Memory B cell (primary cell): ENCODE measurements around the gene SEPTIN8.
"Not testable (repeated sequence)": the region's sequence is repeated elsewhere in the genome, so short reads cannot be mapped to it uniquely, and the experiment has no call there.

Experiments used
- ATAC-seq: fragments of 150-1000 bp; cut with Tn5 transposase; 2 replicates; pipeline ENCODE4 v1.10.0; 2021; ENCODE audit warnings: low read depth, mild to moderate bottlenecking, moderate library complexity
- DNase-seq, 2 donors: peaks; one replicate each; pipeline ENCODE4 v3.0.0; 2022; ENCODE audit warnings: low spot score in 2 of 2
- H3K27ac Mint-ChIP-seq: one replicate; pipeline ENCODE4 v1.8.0; 2022; ENCODE audit warnings: mild to moderate bottlenecking, moderate library complexity, mixed read lengths
- H3K27me3 Mint-ChIP-seq: one replicate; pipeline ENCODE4 v1.8.0; 2022; ENCODE audit warnings: mixed read lengths
- H3K36me3 Mint-ChIP-seq: one replicate; pipeline ENCODE4 v1.8.0; 2022; ENCODE audit warnings: mild to moderate bottlenecking, mixed read lengths
- H3K4me1 Mint-ChIP-seq: one replicate; pipeline ENCODE4 v1.8.0; 2022; ENCODE audit warnings: mixed read lengths
- H3K4me3 Mint-ChIP-seq: one replicate; pipeline ENCODE4 v1.8.0; 2022; ENCODE audit warnings: mild to moderate bottlenecking, moderate library complexity, mixed read lengths
- H3K9me3 Mint-ChIP-seq: one replicate; pipeline ENCODE4 v1.8.0; 2022; ENCODE audit warnings: mixed read lengths

SEPTIN8 gene

DNA sequence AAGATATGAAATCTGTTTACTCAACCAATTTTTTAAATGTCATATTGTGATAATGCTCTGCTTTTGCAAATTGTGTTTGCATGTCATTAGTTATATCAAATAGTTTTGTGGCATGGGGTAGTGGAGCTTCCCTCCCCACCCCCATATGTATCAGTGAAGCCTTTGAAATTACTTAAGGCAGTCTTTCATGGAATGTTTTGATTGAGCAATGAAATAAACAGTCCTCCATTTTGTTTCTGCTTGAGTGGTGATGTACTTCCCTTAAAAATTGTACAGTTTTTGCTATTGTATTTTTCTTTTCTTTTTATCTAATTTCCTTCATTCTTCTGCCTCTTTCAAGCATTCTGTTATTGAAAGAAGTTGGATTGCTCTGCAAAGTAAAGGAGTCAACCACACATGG, 39.5 kb upstream of the SEPTIN8 start:
- DNase-seq, result no peak
- Mint-ChIP-seq H3K27me3 (peaks cover 5% of the 10 kb centered on the region), H3K27ac (no peak overlapping the region), H3K4me3 (no peak overlapping the region), H3K4me1 (peaks cover 16% of the 10 kb centered on the region), H3K36me3 (no peaks in the 10 kb centered on the region), H3K9me3 (no peaks in the 10 kb centered on the region)
- ATAC-seq, result no peak

DNA sequence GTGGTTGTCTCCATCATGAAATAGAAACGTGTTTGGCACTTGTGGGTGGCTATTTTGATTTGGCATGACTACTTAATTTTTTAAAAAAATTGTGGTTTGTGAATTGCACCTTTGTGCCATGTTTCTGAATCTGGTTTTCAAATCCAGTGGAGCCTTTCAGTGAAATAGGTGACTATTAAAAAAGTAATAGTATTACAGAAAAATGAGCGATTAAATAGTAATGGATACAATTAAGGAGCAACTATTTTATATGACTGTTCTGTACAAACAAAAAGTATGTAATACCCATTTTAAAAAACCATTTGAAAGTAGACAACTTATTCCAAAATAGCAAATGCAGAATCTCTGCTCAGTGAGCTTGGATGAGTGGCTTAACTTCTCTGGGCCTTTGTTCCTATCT, 39.0 kb upstream of the SEPTIN8 start:
- peaks cover 16% of the 10 kb centered on the region for H3K4me1 Mint-ChIP-seq
- no peaks in the 10 kb centered on the region for H3K9me3 Mint-ChIP-seq
- H3K27me3 Mint-ChIP-seq, result peaks cover 5% of the 10 kb centered on the region
- no peak overlapping the region for H3K4me3 Mint-ChIP-seq
- no peak overlapping the region for H3K27ac Mint-ChIP-seq
- H3K36me3 Mint-ChIP-seq, result no peaks in the 10 kb centered on the region
- DNase-seq (no peak), ATAC-seq (no peak)

DNA sequence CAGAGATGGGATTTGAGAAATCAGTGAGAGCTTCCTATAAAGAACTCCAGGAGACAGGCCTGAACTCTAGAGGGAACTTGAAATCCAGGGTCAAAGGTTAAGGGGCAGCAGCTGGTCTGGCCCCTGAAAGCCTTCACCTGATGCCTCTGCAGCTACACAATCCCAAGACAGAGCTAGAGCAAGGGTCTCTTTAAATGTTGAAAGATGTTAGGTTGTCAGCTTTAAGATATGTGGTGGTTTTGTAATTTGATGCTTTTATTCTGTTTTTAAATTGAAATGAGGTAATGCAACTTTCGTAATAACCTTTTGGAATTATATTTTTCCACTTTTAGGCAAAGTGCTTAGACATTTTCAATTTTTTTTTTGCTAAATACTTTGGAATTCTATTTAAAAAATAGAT, 38.4 kb upstream of the SEPTIN8 start:
- Mint-ChIP-seq H3K4me3 (peak overlapping the region; percentile 54), H3K36me3 (no peaks in the 10 kb centered on the region), H3K27me3 (peaks cover 8% of the 10 kb centered on the region), H3K4me1 (peaks cover 16% of the 10 kb centered on the region), H3K27ac (no peak overlapping the region), H3K9me3 (no peaks in the 10 kb centered on the region)
- DNase-seq (no peak), ATAC-seq (no peak)

DNA sequence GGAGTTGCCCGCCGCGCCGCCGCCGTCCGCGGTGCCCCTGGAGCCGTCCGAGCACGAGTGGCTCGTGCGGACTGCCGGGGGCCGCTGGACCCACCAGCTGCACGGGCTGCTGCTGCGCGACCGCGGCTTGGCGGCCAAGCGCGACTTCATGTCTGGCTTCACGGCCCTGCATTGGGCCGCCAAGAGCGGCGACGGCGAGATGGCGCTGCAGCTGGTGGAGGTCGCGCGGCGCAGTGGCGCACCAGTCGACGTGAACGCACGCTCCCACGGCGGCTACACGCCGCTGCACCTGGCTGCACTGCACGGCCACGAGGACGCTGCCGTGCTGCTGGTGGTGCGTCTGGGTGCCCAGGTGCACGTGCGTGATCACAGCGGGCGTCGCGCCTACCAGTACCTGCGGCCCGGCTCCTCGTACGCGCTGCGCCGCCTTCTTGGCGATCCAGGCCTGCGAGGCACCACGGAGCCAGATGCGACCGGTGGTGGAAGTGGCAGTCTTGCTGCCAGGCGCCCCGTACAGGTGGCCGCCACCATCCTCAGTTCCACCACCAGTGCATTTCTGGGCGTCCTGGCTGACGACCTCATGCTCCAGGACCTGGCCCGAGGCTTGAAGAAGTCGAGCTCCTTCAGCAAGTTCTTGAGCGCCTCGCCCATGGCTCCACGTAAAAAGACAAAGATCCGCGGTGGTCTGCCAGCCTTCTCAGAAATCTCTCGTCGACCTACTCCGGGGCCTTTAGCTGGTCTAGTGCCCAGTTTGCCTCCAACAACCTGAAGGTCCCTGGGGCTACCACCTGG, 37.7 kb upstream of the SEPTIN8 start:
- DNase-seq, result no peak
- Mint-ChIP-seq H3K9me3 (no peaks in the 10 kb centered on the region), H3K27me3 (peaks cover 10% of the 10 kb centered on the region), H3K4me3 (peak overlapping the region; percentile 54), H3K27ac (no peak overlapping the region), H3K36me3 (no peaks in the 10 kb centered on the region), H3K4me1 (peaks cover 12% of the 10 kb centered on the region)
- no peak for ATAC-seq

DNA sequence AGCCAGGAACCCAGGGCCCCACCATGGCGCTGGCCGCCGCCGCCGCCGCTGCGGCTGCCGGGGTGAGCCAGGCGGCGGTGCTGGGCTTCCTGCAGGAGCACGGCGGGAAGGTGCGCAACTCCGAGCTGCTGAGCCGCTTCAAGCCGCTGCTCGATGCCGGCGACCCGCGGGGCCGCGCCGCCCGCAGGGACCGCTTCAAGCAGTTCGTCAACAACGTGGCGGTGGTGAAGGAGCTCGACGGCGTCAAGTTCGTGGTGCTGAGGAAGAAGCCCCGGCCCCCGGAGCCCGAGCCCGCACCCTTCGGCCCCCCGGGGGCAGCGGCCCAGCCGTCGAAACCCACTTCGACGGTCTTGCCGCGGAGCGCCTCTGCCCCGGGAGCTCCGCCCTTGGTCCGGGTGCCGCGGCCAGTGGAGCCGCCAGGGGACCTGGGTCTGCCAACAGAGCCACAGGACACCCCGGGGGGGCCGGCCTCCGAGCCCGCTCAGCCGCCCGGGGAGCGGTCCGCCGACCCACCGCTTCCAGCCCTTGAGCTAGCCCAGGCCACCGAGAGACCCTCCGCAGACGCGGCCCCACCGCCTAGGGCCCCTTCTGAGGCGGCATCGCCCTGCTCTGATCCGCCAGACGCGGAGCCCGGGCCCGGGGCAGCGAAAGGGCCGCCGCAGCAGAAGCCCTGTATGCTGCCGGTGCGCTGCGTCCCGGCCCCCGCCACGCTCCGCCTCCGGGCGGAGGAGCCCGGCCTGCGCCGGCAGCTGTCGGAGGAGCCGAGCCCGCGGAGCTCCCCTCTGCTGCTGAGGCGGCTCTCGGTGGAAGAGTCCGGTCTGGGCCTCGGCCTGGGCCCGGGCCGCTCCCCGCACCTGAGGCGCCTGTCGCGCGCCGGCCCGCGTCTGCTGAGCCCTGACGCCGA, 36.8 kb upstream of the SEPTIN8 start:
- H3K9me3 Mint-ChIP-seq, result no peaks in the 10 kb centered on the region
- H3K4me3 Mint-ChIP-seq, result peak overlapping the region; percentile 34
- no peak overlapping the region for H3K27ac Mint-ChIP-seq
- peaks cover 8% of the 10 kb centered on the region for H3K4me1 Mint-ChIP-seq
- H3K27me3 Mint-ChIP-seq, result peaks cover 11% of the 10 kb centered on the region
- no peaks in the 10 kb centered on the region for H3K36me3 Mint-ChIP-seq
- peak; percentile 54 for ATAC-seq
- DNase-seq, result peak in 1 of 2 donors; percentile 34

DNA sequence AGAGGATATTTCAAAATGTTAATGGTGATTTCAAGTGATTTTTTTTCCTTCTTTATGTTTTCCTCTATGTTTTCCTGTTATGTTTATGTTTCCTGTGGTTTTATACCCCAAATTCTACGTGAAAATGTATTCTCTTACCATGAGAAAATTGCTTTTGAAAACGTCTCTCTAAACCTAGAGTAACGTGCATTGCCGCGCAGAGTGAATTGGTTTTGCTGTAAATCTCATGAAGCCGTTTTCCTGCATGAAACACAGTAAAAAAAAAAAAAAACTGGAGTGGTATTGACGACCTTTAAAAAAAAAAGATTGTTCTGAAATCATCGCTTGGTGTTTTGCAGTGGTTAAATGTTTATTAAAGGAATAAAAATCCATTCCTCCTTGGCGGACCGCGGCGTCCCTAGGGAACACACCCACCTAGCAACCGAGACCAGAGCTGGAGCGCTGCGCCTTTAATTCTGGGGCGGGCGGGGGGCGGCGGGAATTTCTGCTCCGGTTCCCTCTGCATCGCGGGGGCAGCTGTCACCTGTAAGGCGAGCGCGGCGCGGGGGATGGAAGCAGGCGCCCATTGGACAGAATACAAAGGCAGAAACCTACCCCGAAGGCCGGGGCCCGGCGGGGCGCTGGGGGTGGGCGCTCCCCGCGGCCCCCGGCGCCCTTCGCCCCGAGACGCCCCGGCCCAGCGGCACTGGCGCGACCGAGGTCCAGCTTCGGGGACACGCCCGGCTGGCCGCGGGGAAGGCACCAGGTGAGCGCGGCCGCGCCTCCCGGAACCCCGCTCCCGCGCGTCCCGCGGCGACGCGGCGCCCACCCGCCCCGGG, 36.0 kb upstream of the SEPTIN8 start, which contains the start of gene SOWAHA:
Gene SOWAHA (plus strand): TSS at position 522 of the 818 bp plus-strand sequence. CDS start 320 bp downstream, outside the sequence.
- H3K36me3 Mint-ChIP-seq, result no peaks in the 10 kb centered on the region
- no peak for DNase-seq
- peaks cover 8% of the 10 kb centered on the region for H3K4me1 Mint-ChIP-seq
- peak; percentile 28 for ATAC-seq
- no peak within 1 kb of the TSS for H3K27ac Mint-ChIP-seq
- no peaks in the 10 kb centered on the region for H3K9me3 Mint-ChIP-seq
- H3K27me3 Mint-ChIP-seq, result peaks cover 11% of the 10 kb centered on the region
- H3K4me3 Mint-ChIP-seq, result peak within 1 kb of the TSS; percentile 34

DNA sequence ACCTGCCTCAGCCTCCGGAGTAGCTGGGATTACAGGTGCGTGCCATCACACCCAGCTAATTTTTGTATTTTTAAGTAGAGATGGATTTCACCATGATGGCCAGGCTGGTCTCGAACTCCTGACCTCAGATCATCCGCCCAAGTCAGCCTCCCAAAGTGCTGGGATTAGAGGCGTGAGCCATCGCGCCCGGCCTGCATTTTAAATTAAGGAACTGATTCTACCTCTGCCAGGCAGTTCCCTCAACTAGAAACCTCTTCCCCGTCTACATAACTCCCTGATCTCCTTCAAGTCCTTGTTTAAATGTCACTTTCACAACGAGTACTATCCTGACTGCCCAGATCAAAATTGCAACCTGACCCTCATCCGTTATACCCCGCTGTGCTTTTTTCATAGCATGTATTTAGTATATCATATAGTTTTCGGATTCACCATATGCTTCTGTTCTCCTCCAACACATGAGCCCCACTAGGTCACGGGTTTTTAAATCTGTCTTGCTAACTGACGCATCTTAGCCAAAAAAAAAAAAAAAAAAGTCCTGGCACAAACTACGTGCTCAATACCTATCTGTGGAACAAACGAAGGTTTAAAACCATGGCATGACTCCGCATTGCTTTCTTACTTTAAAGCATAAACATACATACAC, 35.2 kb upstream of the SEPTIN8 start:
- Mint-ChIP-seq H3K4me1 (peaks cover 8% of the 10 kb centered on the region), H3K27ac (no peak overlapping the region), H3K9me3 (no peaks in the 10 kb centered on the region), H3K36me3 (no peaks in the 10 kb centered on the region), H3K4me3 (peak overlapping the region; percentile 25), H3K27me3 (peaks cover 11% of the 10 kb centered on the region)
- no peak for DNase-seq
- ATAC-seq, result peak; percentile 36

DNA sequence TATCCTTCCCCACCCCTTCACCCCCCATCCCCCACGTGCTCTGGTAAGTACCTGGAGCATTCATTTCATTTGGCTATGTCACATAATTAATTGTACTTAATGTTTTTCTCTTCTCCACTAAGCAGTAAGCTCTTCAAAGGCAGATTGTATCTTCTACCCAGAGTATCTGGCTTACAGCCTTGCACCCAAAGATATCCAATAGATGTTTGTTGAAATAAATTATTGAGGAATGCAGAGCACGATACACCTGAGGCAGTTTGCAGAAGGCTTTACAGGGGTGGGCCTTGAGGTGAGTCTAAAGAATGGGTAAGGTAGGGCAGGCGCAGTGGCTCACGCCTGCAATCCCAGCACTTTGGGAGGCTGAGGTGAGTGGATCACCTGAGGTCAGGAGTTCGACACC, 33.6 kb upstream of the SEPTIN8 start:
- no peaks in the 10 kb centered on the region for H3K36me3 Mint-ChIP-seq
- H3K4me3 Mint-ChIP-seq, result no peak overlapping the region
- DNase-seq (no peak), ATAC-seq (no peak)
- no peak overlapping the region for H3K27ac Mint-ChIP-seq
- H3K4me1 Mint-ChIP-seq, result peaks cover 8% of the 10 kb centered on the region
- no peaks in the 10 kb centered on the region for H3K9me3 Mint-ChIP-seq
- peaks cover 11% of the 10 kb centered on the region for H3K27me3 Mint-ChIP-seq

DNA sequence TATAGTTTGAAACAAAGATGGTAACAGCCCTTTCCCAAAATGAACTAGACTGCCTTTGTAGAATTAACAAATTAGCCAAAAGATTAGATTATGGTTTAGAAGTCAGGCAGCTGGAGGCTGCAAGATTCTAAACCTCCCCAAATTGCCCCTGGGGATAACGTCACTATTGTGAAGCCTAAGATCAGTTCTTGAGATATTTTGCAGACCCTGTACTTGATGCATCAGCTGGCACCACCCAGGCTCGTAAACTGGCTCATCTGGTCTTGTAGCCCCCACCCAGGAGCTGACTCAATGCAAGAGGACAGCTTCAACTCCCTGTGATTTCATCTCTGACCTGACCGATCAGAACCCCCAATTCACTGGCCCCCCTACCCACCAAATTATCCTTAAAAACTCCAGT, 31.8 kb upstream of the SEPTIN8 start:
- ATAC-seq (no peak), DNase-seq (no peak)
- Mint-ChIP-seq H3K9me3 (no peaks in the 10 kb centered on the region), H3K4me3 (no peak overlapping the region), H3K4me1 (peaks cover 14% of the 10 kb centered on the region), H3K27ac (no peak overlapping the region), H3K36me3 (no peaks in the 10 kb centered on the region), H3K27me3 (peaks cover 16% of the 10 kb centered on the region)

DNA sequence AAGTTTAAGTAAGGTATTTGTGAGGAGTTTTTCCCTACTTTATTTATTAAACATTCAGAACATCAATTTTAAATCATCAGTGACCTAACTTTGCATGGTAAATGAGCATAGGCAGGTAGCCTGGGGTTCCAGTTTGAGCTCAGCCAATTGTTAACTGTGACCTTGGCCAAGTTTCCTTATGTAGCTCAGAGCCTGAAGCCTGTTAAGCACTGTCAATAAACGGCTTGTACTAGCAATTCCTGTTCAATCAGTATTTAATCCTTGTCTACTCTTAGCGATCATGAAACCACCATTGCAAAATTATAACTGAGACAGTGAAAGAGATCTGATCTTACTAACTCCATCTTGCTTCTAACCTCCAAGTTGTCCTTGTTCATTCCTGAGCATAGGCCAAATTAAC, 31.4 kb upstream of the SEPTIN8 start:
- peaks cover 17% of the 10 kb centered on the region for H3K27me3 Mint-ChIP-seq
- H3K9me3 Mint-ChIP-seq, result no peaks in the 10 kb centered on the region
- ATAC-seq (no peak), DNase-seq (no peak)
- H3K36me3 Mint-ChIP-seq, result no peaks in the 10 kb centered on the region
- no peak overlapping the region for H3K27ac Mint-ChIP-seq
- no peak overlapping the region for H3K4me3 Mint-ChIP-seq
- H3K4me1 Mint-ChIP-seq, result peaks cover 15% of the 10 kb centered on the region

DNA sequence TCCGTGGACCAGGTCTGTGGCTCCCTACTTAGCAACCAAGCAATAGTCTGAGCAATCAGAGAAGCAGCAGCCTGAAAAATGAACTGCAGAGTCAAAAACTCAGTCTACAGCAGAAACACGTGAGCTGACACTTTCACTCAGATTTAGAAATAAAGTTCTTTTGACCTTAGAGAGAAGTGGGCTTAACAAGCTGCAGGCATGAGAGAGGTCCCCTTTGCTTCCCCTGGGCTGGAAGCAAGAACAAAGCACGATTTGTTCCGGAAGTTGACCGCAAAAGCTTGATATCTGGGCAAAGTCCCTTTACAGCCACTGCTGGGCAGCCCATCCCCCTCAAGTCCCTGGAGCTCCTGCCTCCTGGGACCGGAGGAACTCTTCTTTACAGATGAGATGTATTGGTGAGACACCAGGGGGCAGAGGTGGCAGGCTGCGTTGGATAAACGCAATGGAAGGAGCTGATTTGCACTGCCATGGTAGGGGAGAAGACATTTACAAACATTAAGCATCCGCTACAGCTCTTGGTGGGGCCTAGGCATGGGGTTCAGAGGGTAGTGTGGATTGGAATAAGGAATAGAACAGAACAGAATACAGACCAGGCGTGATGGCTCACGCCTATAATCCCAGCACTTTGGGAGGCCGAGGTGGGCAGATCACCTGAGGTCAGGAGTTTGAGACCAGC, 30.3 kb upstream of the SEPTIN8 start:
- ATAC-seq (no peak), DNase-seq (no peak)
- Mint-ChIP-seq H3K4me3 (no peak overlapping the region), H3K9me3 (no peaks in the 10 kb centered on the region), H3K27me3 (peaks cover 19% of the 10 kb centered on the region), H3K4me1 (peaks cover 9% of the 10 kb centered on the region), H3K27ac (no peak overlapping the region), H3K36me3 (no peaks in the 10 kb centered on the region)

DNA sequence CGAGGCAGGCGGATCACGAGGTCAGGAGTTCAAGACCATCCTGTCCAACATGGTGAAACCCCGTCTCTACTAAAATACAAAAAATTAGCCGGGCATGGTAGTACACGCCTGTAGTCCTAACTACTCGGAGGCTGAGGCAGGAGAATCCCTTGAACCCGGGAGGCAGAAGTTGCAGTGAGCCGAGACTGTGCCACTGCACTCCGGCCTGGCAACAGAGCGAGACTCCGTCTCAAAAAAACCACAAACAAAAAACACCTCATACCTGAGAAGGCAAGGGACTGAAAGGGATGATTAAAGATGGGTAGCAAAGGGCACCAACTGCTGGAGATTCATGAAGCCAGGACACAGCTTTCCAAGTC, 29.7 kb upstream of the SEPTIN8 start:
- not testable (repeated sequence) for H3K4me3 Mint-ChIP-seq, ATAC-seq, H3K36me3 Mint-ChIP-seq, H3K9me3 Mint-ChIP-seq, H3K27ac Mint-ChIP-seq, DNase-seq, H3K4me1 Mint-ChIP-seq
- H3K27me3 Mint-ChIP-seq, result peaks cover 17% of the 10 kb centered on the region

DNA sequence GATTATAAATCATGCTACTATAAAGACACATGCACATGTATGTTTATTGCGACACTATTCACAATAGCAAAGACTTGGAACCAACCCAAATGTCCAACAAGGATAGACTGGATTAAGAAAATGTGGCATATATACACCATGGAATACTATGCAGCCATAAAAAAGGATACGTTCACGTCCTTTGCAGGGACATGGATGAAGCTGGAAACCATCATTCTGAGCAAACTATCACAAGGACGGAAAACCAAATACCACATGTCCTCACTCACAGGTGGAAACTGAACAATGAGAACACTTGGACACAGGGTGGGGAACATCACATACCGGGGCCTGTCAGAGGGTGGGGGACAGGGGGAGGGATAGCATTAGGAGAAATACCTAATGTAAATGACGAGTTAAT, 28.8 kb upstream of the SEPTIN8 start:
- ATAC-seq, H3K9me3 Mint-ChIP-seq, H3K36me3 Mint-ChIP-seq, H3K27ac Mint-ChIP-seq, DNase-seq, H3K4me1 Mint-ChIP-seq, H3K4me3 Mint-ChIP-seq: not testable (repeated sequence)
- H3K27me3 Mint-ChIP-seq, result peaks cover 20% of the 10 kb centered on the region
